Inferior parietal cortex (tissue), 1 donor: ENCODE measurements around the gene TMEM156.

Source experiments
- DNase-seq: peaks from one replicate; pipeline ENCODE4 v3.0.0-alpha.2; 2016; ENCODE audit errors: extremely low spot score

Gene TMEM156, protein sequence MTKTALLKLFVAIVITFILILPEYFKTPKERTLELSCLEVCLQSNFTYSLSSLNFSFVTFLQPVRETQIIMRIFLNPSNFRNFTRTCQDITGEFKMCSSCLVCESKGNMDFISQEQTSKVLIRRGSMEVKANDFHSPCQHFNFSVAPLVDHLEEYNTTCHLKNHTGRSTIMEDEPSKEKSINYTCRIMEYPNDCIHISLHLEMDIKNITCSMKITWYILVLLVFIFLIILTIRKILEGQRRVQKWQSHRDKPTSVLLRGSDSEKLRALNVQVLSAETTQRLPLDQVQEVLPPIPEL

DNA sequence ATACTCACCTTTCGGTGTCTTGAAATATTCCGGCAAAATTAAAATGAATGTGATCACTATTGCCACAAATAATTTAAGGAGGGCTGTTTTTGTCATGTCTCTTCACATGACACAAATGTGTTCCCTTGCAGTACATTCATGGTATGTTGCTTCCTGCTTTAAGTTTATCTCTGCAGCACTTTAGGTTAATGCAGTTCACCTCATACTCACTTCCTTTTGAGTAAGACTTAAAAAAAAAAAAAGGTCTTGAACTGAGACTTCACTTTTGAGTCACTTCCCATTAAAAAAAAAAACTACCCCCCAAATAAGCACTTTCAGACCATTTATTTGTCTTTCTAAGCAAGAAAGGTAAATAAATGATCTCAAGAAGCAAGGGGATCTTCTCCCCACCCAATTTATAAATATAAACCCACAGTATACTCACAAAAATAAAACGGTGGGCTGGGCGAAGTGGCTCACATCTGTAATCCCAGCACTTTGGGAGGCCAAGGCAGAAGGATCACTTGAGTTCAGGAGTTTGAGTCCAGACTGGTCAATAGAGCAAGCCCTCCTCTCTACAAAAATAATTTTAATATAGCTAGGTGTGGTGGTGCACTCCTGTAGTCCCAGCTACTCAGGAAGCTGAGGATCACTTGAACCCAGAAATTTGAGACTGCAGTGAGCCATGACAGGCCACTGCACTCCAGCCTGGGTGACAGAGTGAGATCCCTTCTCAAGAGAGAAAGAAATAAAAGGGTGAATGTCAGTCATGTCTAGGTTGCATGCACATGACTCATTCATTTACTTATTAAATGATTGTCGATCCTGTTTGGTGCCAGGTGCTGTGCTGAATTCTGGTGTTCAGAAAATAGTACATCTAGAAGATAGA, at the start of gene TMEM156:
Gene TMEM156 (minus strand): TSS at position 192 of the 868 bp plus-strand sequence. CDS start 96 bp downstream, at position 96.
- DNase-seq, result no peak

DNA sequence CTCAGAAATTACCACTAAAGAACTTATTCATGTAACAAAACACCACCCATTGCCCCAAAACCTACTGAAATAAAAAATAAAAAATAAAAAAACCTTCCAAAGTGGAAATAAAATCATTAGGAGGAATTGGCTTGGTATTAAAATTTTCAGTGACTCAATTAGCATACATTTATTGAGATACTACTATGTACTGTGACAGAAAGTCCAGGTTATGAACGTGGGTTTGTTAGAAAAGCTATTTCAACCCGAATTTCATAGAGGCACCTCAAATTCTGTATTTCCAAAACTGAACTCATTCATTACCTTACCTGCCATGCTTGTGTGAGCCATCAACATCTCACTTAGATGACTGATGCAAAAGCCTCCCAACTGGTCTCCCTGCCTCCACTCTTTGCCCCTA, 46.6 kb upstream of the TMEM156 start:
- no peak for DNase-seq

DNA sequence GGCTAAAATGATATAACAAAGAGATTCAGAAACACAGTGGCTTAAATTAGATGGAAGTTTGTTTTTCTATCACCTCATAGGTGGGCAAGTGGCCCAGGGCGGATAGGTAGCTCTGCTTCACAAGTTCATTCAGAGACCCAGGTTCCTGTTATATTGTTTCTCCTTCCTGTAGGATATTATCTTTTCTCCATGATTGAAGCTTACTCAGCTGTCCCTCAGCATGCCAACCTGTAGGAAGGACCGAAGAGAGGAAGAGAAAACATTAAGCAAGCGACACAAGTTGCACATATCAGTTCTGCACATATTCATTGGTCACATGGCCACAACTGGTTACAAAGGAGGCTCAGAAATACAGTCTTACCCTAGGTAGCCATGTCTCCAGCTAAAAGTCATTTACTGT, 36.7 kb upstream of the TMEM156 start:
- no peak for DNase-seq

DNA sequence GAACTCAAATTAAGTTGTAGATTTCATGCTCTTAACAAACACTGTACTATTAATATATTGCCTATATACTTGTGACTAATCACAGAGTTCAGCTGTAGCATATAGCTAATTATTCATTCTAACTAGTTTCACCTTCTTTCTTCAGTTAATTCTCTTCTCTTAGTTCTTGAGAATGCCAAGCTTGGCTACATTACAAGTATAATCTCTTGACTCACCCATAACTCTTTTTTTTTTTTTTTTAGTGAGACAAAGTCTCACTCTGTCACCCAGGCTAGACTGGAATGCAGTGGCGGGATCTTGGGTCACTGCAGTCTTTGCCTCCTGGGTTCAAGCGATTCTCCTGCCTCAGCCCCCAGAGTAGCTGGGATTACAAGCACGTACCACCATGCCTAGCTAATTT, 35.2 kb upstream of the TMEM156 start:
- no peak for DNase-seq

DNA sequence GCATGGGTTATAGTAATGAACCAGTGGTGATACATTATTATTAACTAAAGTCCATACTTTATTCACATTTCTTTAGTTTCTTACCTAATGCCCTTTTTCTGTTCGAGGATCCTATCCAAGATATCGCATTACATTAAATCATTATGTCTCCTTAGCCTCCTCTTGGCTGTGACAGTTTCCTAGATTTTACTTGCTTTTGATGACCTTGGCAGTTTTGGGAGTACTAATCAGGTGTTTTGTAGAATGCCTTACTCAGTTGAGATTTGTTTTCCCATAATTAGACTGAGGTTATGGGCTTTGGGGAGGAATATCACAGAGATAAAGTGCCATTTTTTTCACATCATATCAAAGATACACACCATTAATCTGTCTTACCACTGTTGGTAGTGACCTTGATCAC, 34.8 kb upstream of the TMEM156 start:
- no peak for DNase-seq

DNA sequence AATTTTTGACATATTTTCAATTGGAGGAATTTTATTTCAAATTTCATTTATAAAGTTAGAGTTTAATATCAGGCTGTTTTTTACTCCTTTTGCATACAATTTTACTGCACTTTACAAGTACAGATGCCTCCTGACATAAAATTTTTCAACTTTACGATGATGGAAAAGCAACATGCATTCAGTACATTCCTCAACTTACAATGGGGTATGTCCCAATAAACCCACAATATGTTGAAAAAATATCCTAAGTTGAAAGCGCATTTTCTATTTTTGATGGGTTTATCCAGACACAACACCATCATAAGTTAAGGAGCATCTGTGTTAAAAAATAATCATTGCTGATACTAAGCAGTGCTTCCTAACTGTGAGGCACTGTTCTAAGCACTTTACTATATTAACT, 34.2 kb upstream of the TMEM156 start:
- DNase-seq, result no peak

DNA sequence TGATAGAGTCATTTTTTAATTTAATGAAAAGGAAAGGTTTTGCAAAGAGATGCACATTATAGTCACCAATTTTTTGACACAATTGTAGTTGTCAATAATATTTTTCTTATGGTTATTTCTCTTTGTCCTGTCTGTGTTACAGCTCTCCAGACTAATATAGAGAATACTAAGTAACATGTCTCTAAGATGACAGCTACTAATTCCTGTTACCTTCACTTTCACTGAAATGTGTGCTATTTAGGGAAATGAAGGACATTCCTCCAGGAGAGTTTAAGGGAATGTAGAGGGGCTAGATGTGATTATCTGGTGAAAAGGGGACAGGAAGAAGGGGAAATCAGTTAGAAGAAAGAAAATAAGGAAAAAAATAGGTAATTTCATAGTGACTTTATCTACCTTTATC, 31.2 kb upstream of the TMEM156 start:
- DNase-seq, result no peak

DNA sequence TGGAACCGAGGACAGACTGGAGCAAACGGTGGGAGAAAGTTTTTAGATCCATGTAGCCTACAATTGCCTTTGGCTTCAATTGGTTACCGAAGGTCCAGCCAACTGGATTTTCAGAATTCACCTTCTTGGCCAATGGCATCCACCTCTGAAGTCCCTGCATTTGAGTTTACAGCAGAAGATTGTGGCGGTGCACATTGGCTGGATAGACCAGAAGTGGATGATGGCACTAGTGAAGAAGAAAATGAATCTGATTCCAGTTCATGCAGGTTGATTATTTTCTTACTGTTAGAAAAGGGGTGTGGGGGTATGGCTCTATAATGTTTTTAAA, 30.5 kb upstream of the TMEM156 start:
- DNase-seq, result no peak

DNA sequence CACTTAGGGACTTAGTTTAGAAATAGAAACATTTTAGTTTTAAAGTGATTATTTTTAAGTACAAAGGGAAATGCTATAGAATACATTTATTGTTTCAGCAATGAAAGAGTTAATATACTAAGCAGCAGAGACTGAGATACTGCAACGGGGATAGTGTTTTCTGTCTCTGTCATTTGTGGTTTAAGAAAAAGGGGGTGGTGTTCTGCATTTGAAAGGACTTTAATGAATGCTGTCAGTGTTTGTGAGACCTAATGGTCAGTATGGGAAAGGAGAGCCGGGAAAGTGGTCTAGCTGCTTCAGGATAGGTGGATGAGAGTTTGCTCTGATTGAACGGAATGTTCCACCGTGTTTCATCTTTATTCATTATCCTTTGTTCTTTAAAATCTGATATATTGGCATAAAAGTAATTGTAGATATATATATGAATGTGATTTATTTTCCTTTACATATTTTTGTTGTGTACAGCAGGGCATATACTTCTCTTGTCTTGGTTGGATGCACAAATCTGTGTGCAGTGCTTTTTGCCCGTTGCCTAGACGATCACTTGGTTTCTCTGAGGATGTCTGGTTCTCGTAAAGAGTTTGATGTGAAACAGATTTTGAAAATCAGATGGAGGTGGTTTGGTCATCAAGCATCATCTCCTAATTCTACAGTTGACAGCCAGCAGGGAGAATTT, 30.0 kb upstream of the TMEM156 start, which contains the start of gene KLHL5:
Gene KLHL5 (plus strand): TSS at position 139 of the 676 bp plus-strand sequence. CDS start 421 bp downstream, at position 560.
- DNase-seq, result peak; percentile 39

DNA sequence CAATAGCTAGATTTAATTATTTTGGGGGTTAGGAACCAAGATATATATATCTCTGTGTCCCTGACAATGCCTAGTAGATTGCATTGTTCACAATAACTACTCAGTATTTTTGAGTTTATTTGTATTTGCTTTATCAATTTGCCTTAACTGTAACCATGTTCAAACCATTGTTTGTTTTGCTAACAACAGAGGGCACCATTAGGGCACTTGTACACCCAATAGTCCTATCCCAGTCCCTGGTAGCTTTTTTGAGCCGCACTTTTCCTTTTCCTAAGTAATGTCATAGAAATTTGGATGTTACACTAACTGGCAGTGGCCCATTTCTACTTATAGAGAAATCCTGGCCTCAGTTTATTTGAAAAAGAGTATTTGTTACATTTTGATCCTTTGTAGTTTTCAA, 29.2 kb upstream of the TMEM156 start:
- no peak for DNase-seq

DNA sequence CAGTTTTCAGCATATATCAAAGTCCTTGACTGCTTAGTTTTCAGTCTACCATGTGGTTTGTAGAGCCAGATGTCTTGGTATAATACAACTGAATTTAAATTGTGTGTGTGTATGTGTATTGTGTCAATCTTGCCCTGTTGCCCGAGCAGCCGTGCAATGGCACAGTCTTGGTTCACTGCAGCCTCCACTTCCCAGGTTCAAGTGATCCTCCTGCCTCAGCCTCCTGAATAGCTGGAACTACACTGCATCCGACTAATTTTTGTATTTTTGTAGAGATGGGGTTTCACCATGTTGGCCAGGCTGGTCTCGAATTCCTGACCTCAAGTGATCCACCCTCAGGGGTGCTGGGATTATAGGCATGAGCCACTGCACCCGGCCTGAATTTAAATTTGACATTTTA, 23.8 kb upstream of the TMEM156 start:
- no peak for DNase-seq

DNA sequence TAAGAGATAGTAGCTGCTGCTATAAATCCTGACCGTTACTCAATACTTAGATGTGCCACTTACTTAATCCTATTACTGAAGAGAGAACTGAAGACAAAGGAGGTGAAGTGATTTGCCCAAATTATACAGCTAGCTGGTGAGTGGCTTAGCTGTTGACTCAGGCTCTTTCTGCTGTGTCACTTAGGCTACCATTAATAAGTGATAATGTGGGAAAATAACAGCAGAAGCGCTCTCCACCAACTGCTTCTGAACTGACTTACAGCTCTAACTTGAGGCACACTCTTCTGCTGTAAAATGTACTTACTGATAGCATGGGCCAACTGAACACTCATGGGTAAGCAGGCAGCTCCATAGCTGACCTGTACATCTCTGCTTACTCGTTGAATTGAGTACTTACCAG, 22.3 kb upstream of the TMEM156 start:
- no peak for DNase-seq

DNA sequence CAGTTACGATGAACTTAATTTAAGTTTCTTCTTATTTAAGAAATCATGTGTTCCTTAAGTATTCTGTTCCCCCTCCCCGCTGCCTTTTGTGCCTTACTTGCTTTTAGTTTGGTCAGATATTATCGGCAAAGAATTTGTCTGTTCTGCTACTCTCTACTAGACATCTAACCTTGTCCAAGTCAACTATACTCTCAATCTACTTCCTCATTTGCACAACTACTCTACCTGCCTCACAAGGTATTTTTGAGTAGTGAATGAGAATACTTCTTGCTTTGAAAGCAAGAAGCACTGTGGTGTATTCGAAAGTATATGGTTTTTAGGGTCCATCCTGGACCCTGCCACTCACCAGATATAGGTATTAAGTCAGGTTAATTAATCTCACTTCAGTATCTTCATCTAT, 21.8 kb upstream of the TMEM156 start:
- no peak for DNase-seq

DNA sequence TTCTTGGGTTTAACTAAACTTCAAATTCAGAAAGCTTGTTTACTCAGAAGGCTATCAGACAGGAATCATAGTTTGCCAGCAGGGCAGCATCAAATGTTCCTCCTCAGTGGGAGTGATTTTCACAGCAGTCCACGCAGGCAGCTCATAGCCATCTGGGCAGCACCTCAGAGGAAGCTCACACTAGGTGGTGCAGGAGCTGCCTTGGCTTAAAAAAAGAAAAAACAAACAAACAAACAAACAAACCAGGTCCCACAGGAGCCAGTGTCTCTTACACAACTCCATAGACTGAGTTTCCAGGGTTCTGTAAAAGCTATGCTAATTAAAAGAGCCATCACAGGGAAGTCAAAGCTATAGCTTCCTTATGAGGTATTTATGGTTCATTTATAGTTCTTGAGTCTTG, 19.3 kb upstream of the TMEM156 start:
- no peak for DNase-seq

DNA sequence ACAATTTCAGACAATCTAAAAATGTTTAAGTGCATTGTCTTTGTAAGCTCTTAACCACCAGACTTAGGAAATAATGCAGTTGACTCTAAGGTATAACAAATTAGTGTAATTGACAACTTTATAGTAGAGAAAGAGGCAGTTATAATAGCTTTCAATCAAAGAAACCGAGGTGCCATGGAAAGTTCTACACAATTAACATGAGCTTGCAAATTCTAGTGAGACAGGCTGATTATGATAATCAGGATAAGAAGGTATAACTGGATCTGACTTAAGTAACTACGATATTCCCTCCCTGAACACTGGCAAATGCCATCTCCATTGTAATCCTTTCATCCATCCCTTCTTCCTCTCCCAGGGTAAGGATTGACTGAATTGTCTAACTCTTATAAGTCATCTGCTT, 18.4 kb upstream of the TMEM156 start:
- DNase-seq, result no peak

DNA sequence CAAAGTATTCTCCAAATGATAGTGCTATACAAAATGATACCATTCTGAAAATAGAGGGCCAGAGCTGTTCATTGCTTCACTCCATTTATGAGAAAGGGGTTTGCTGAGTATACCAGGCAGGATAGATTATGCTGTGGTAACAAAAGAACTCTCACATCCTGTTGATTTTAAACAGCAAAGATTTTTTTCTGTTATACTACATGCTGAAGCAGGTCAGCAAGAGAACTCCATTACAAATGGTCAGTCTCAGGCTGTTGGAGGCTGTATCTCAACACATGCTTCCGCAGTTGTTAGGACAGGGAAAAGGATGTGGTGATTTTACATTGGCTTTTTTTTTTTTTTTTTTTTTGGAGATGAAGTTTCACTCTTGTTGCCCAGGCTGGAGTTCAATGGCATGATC, 16.1 kb upstream of the TMEM156 start:
- DNase-seq, result no peak

DNA sequence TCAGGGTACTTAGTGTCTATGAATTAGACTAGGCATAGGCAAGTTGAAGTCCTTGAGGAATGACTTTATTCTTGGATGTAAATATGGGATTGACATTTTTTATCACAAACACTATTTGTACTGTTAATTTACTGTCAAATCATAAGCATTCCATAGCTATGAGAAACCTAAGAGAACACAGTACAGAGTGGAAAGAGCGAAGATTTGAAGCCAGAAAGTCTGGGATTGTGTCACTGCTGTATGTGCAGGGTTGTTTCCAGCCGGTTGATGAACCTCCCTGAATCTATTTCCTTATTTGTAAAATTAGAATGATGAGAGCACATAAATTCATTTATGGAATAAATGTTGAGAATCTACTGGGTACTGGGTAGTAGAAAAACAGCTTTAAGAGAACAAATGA, 15.5 kb upstream of the TMEM156 start:
- DNase-seq, result no peak

DNA sequence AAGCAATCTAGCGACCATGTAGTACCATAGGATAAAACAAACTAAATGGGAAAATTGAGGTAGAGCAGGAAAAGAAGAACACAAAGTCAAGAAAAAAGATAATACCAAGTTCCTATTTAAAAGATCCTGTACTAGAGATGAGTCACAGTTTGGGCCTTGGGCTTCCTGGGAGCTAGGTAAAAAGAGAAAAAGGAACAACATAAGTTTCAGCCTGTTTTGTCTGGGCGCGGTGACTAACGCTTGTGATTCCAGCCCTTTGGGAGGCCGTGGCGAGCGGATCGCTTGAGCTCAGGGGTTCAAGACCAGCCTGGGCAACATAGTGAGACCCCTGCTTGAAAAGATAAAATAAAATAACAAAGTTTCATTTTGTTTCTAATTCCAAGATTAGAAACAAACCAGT, 14.0 kb upstream of the TMEM156 start:
- DNase-seq, result no peak

DNA sequence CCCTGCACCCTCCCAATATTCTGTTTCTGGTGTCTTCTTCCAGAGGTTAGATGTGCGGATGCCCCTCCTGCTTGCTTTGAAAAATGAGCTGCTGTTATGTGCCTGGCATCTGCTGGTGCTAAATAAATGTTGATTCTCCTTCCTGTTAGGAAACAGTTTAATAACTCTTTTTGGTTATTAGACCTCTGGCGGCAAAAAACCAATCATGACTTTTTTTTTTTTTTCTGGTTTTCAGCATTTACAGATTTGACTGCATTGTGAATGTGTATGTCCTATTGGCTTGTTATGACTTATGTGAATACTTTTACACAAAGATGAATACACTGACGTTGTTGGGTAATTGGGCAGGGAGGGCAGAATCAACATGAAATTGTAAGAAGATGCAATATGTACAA, 13.6 kb upstream of the TMEM156 start:
- DNase-seq, result no peak

DNA sequence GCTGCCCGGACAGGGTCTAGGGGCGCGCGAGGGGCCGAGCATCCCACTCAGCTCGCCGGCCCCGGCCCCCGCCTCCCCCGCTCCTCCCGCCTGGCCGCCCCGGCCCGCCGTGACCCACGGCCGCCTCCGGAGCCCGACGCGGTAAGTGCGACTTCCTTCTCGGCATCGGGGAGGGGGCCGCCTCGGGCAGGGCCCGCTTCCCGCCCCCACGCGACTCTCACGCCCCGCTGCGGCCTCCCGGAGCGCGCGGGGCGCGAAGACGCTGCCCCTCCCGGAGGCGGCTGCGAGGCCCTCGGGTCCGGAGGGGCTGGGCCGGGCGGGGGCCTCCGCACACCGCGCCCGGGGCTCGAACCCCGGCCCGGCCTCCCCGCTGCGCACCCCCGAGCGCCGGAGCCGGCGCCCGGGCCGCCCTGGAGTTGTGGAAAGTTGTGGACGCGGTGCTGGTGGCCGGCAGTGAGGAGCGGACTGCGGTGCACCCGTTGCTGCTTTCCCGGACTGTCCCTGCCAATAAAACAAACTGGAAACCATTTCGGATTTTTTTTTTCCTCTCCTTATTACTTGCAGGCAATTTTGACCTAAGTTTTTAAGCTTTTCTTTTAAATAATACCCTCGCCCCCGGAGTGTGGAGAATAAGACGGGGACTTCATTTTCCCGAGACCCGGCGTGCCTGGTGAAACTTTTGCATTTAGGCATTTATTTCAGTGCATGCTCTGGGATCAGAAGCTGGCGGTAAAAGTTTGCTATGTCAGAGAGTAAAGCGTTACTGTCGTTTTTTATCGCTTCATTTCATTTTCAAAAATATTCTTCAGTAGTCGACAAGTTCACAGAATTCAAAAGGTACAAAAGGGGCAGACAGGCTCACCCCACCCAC, 13.0 kb upstream of the TMEM156 start:
- no peak for DNase-seq

DNA sequence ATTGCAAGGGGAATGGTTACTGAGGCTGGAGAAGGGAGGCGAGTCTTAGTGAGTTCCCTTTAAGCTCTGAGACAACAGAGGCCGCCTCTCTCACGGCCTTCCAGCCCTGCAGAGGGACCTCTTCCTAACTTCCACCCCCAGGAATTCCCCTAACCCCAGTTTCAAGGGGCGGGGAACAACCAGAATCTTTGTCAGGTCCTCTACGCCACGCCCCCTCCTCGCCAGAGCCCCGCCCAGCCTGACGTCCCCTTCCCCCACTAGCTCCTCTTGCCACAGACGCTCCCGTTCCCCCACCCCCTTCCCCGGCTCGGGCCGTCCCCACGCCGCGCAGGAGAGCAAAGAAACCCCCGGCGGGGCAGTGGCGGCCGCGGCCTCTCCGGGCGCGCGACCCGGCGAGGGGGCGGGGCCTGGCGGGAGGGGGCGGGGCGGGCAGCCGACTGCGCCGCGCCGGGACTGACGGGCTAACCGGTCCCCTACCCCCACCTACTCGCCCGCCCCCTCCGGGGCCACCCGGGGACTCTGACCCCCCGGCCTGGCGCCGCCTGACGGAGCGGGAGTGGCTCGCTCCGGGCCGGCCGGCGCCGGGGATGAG, 12.3 kb upstream of the TMEM156 start:
- DNase-seq, result peak; percentile 74
